Ovary (tissue), 3 donors: ENCODE results near the gene PALS1.
"Not testable (repeated sequence)": the region's sequence is repeated elsewhere in the genome, so short reads cannot be mapped to it uniquely, and the experiment has no call there.

Experiments
- CTCF ChIP-seq, 3 donors: fragments of 450-650 bp in 2 of 3; fragments of 200-600 bp in 1 of 3; IDR thresholded peaks; one replicate each; pipeline versions ENCODE4 v1.5.1 to v1.8.0; 2016 to 2022; ENCODE audit warnings: antibody characterized with exemption in 3 of 3, mild to moderate bottlenecking in 1 of 3
- POLR2A ChIP-seq: fragments of 450-650 bp; IDR thresholded peaks from one replicate; pipeline ENCODE4 v1.6.1; 2017; ENCODE audit warnings: antibody characterized with exemption, mild to moderate bottlenecking, moderate library complexity
- donor health status: DM: no; HTN: no; CAD: no.

GRCh38 chr14:67273281-67273680 is 32.0 kb downstream of the PALS1 start:
- not testable (repeated sequence) for TF ChIP-seq POLR2A; CTCF (IDR thresholded peaks at IDR 0.05)
